SK-N-SH treated with all-trans-retinoic acid at 6 μM for 48 hours (cell line): Measurements from ENCODE around the gene CCNE1.

Experiments
- ATAC-seq: fragments of 200-7000 bp; cut with Tn5 transposase; 3 replicates; pipeline ENCODE4 v1.9.1; 2020; ENCODE audit warnings: mild to moderate bottlenecking, moderate library complexity
- ARNTL ChIP-seq: fragments of 450-650 bp; formaldehyde crosslinking; IDR thresholded peaks from 2 replicates; pipeline ENCODE4 v1.5.0; 2020; ENCODE audit warnings: low read depth, mild to moderate bottlenecking, moderate library complexity, borderline replicate concordance
- BACH2 ChIP-seq: fragments of 250-450 bp; sonication (Bioruptor Pico); IDR thresholded peaks from 2 replicates; pipeline ENCODE4 v1.9.0; 2021; ENCODE audit warnings: mild to moderate bottlenecking, borderline replicate concordance
- CREB5 ChIP-seq: fragments of 250-450 bp; sonication (Bioruptor Pico); IDR thresholded peaks from 2 replicates; pipeline ENCODE4 v1.5.1; 2020; ENCODE audit warnings: low read depth, mild to moderate bottlenecking, moderate library complexity
- CSDC2 ChIP-seq: fragments of 250-450 bp; sonication (Bioruptor Pico); IDR thresholded peaks from 2 replicates; pipeline ENCODE4 v1.5.0; 2020; ENCODE audit warnings: mild to moderate bottlenecking, moderate library complexity
- ESRRG ChIP-seq: fragments of 250-450 bp; sonication (Bioruptor Pico); IDR thresholded peaks from 2 replicates; pipeline ENCODE4 v1.6.1; 2021; ENCODE audit warnings: mild to moderate bottlenecking
- GLIS3 ChIP-seq: fragments of 250-450 bp; sonication (Bioruptor Pico); IDR thresholded peaks from 2 replicates; pipeline ENCODE4 v1.5.0; 2020; ENCODE audit warnings: mild to moderate bottlenecking, moderate library complexity
- ISL1 ChIP-seq: fragments of 250-450 bp; sonication (Bioruptor Pico); IDR thresholded peaks from 2 replicates; pipeline ENCODE4 v2.1.2; 2022; ENCODE audit warnings: mild to moderate bottlenecking, moderate library complexity
- OSR1 ChIP-seq: fragments of 250-450 bp; sonication (Bioruptor Pico); IDR thresholded peaks from 2 replicates; pipeline ENCODE4 v1.8.0; 2022; ENCODE audit warnings: moderate library complexity, mild to moderate bottlenecking, inconsistent platforms
- POU6F1 ChIP-seq: fragments of 250-450 bp; sonication (Bioruptor Pico); IDR thresholded peaks from 2 replicates; pipeline ENCODE4 v1.8.0; 2021; ENCODE audit warnings: low read depth, mild to moderate bottlenecking, moderate library complexity, borderline replicate concordance
- PPARA ChIP-seq: fragments of 250-450 bp; sonication (Bioruptor Pico); IDR thresholded peaks from 2 replicates; pipeline ENCODE4 v1.5.0; 2020; ENCODE audit warnings: mild to moderate bottlenecking, borderline replicate concordance
- RARB ChIP-seq: fragments of 250-450 bp; sonication (Bioruptor Pico); IDR thresholded peaks from 2 replicates; pipeline ENCODE4 v1.8.0; 2021; ENCODE audit warnings: mild to moderate bottlenecking, moderate library complexity
- SNAI2 ChIP-seq: fragments of 250-450 bp; sonication (Bioruptor Pico); IDR thresholded peaks from 2 replicates; pipeline ENCODE4 v1.5.0; 2020; ENCODE audit warnings: mild to moderate bottlenecking, moderate library complexity
- TCF4 ChIP-seq: fragments of 250-450 bp; sonication (Bioruptor Pico); IDR thresholded peaks from 2 replicates; pipeline ENCODE4 v1.8.0; 2021; ENCODE audit warnings: mild to moderate bottlenecking, moderate library complexity, borderline replicate concordance
- TOX ChIP-seq: fragments of 250-450 bp; sonication (Bioruptor Pico); IDR thresholded peaks from 2 replicates; pipeline ENCODE4 v1.8.0; 2021; ENCODE audit warnings: mild to moderate bottlenecking, moderate library complexity, borderline replicate concordance
- ZC3H10 ChIP-seq: fragments of 250-450 bp; sonication (Bioruptor Pico); IDR thresholded peaks from 2 replicates; pipeline ENCODE4 v1.5.1; 2021; ENCODE audit warnings: mild to moderate bottlenecking, moderate library complexity
- ZFP3 ChIP-seq: fragments of 250-450 bp; sonication (Bioruptor Pico); IDR thresholded peaks from 2 replicates; pipeline ENCODE4 v1.5.0; 2020; ENCODE audit warnings: mild to moderate bottlenecking, moderate library complexity
- ZFP30 ChIP-seq: fragments of 450-650 bp; formaldehyde crosslinking; IDR thresholded peaks from 2 replicates; pipeline ENCODE4 v1.5.0; 2022; ENCODE audit warnings: mild to moderate bottlenecking, moderate library complexity
- ZNF565 ChIP-seq: fragments of 450-650 bp; formaldehyde crosslinking; conservative IDR thresholded peaks from 2 replicates; pipeline ENCODE4 v1.5.0; 2020; ENCODE audit warnings: low read depth, mild to moderate bottlenecking, moderate library complexity
- ZNF8 ChIP-seq: fragments of 450-650 bp; formaldehyde crosslinking; IDR thresholded peaks from 2 replicates; pipeline ENCODE4 v1.5.0; 2020; ENCODE audit warnings: mild to moderate bottlenecking, moderate library complexity
- TF ChIP-seq, protein P1 (sequence below): fragments of 250-450 bp; sonication (Bioruptor Pico); IDR thresholded peaks from 2 replicates; pipeline ENCODE4 v1.5.0; 2020; ENCODE audit warnings: mild to moderate bottlenecking, moderate library complexity
- TF ChIP-seq, protein P2 (sequence below): fragments of 250-450 bp; sonication (Bioruptor Pico); IDR thresholded peaks from 2 replicates; pipeline ENCODE4 v1.5.1; 2021; ENCODE audit warnings: mild to moderate bottlenecking, moderate library complexity

The CCNE1 gene

DNA sequence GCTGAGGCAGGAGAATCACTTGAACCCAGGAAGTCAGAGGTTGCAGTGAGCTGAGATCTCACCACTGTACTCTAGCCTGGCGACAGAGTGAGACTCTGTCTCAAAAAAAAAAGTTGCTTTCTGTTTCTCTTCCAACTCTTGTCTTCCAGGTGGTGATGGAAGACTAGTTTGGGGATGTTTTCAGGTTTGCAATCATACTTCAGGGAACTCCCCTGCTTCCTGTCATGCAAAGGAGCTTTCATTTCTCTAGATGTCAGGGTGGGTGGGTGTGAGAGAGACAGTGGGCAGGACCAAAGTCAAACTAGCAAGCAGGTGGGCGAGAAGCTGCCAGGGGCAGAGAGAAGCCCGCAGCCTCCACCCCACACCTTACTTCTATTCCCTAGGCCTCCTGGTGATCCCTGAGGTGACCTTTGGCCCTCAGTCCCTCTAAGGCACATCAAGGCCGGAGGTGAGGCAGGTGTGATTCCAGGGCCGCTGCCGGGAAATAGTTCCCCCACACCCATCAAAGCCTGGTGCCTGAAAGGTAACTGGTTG, 25.7 kb downstream of the CCNE1 start:
- no peak for TF ChIP-seq ARNTL (CRISPR knock-in tag)
- TF ChIP-seq TOX (CRISPR knock-in tag), result no peak
- no peak for TF ChIP-seq ZFP3 (CRISPR knock-in tag)
- TF ChIP-seq, protein P1, sequence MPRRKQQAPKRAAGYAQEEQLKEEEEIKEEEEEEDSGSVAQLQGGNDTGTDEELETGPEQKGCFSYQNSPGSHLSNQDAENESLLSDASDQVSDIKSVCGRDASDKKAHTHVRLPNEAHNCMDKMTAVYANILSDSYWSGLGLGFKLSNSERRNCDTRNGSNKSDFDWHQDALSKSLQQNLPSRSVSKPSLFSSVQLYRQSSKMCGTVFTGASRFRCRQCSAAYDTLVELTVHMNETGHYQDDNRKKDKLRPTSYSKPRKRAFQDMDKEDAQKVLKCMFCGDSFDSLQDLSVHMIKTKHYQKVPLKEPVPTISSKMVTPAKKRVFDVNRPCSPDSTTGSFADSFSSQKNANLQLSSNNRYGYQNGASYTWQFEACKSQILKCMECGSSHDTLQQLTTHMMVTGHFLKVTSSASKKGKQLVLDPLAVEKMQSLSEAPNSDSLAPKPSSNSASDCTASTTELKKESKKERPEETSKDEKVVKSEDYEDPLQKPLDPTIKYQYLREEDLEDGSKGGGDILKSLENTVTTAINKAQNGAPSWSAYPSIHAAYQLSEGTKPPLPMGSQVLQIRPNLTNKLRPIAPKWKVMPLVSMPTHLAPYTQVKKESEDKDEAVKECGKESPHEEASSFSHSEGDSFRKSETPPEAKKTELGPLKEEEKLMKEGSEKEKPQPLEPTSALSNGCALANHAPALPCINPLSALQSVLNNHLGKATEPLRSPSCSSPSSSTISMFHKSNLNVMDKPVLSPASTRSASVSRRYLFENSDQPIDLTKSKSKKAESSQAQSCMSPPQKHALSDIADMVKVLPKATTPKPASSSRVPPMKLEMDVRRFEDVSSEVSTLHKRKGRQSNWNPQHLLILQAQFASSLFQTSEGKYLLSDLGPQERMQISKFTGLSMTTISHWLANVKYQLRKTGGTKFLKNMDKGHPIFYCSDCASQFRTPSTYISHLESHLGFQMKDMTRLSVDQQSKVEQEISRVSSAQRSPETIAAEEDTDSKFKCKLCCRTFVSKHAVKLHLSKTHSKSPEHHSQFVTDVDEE (CRISPR knock-in tag), result no peak
- TF ChIP-seq OSR1 (CRISPR knock-in tag), result no peak
- TF ChIP-seq CSDC2 (CRISPR knock-in tag), result no peak
- TF ChIP-seq BACH2 (CRISPR knock-in tag), result no peak
- TF ChIP-seq TCF4 (CRISPR knock-in tag), result no peak
- TF ChIP-seq PPARA (CRISPR knock-in tag), result no peak
- no peak for TF ChIP-seq ZNF565 (CRISPR knock-in tag)
- TF ChIP-seq, protein P2, sequence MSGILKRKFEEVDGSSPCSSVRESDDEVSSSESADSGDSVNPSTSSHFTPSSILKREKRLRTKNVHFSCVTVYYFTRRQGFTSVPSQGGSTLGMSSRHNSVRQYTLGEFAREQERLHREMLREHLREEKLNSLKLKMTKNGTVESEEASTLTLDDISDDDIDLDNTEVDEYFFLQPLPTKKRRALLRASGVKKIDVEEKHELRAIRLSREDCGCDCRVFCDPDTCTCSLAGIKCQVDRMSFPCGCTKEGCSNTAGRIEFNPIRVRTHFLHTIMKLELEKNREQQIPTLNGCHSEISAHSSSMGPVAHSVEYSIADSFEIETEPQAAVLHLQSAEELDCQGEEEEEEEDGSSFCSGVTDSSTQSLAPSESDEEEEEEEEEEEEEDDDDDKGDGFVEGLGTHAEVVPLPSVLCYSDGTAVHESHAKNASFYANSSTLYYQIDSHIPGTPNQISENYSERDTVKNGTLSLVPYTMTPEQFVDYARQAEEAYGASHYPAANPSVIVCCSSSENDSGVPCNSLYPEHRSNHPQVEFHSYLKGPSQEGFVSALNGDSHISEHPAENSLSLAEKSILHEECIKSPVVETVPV, result no peak
- TF ChIP-seq ZFP30, result no peak
- no peak for TF ChIP-seq RARB (CRISPR knock-in tag)
- no peak for ATAC-seq

- TF ChIP-seq ESRRG (no peak), RARB (CRISPR knock-in tag) (no peak), TOX (CRISPR knock-in tag) (no peak), OSR1 (CRISPR knock-in tag) (no peak), POU6F1 (CRISPR knock-in tag) (no peak), BACH2 (CRISPR knock-in tag) (no peak), GLIS3 (no peak), ZFP3 (CRISPR knock-in tag) (no peak), ZNF8 (no peak)
- TF ChIP-seq, all 23 proteins: peak for 0
- ATAC-seq, result no peak
These were observed 26.2 kb downstream of the CCNE1 start for GRCh38 chr19:29837996-29838395.

DNA sequence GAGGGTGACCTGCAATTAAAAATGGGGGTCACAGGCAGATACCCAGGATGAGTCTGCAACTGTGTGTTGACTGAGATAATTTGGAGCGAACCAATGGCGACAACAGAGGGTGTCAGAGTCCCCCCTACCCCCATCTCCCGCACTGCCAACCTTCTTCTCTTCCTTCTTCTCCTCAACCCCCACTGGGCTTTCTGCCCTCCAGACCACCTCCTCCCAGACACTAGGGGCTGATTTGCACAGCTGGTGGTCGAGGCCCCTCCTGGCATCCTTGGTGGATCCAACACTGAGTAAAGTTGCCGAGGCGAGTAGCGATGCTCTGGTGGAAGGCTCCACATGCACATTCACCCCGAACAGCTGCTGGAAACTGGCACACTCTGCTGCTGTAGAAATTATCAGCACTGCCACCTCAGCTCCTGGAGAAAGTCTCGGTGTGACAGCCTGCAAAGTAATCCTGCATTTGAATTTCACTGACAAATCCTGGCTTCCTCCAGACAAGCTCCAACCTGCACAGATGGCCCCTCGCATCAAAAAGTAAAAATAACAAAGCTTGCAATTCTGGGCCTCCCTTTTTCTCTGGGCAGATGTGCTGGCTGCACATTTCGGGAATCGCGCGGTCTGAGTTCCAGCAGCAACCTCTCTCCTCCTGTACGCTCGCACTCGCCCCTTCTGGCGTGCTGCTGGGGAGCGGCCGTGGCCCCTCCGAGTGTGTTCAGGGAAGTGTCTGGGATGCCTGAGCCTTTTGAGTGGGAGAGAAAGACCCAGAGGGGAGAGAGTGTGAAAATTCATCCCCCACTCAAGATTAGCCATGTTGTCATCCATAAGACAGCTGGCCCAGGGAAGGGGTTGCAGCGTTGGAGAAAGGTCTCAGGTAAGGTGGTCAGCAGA, 28.5 kb downstream of the CCNE1 start:
- ATAC-seq, result no peak
- TF ChIP-seq ARNTL (CRISPR knock-in tag) (no peak), TOX (CRISPR knock-in tag) (no peak)
- TF ChIP-seq, all 23 proteins: peak for 0

DNA sequence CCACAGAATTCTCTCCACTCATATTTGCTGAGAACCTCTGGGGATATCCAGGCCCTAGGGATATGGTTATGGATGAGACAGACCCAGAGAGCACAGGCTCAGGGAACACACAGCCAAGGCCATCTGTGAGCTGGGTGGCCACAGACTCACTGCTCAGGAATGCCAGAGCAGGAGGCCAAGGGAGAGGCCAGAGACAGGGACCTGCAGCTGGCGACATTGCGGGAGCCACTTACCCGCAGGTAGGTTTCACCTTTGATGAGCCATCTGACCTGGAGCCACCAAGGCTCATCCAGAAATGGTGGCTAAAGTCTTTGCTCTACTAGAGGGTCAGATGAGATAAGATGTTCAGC, 29.4 kb downstream of the CCNE1 start:
- no peak for ATAC-seq
- TF ChIP-seq ZFP3 (CRISPR knock-in tag), result no peak
- no peak for TF ChIP-seq ESRRG
- TF ChIP-seq ZNF8, result no peak
- TF ChIP-seq ZFP30, result no peak
- TF ChIP-seq OSR1 (CRISPR knock-in tag), result no peak

- peak; percentile 7; the same call in 1 of the 3 replicates for ATAC-seq
- no peak for TF ChIP-seq CSDC2 (CRISPR knock-in tag)
- TF ChIP-seq, protein P2, result no peak
- no peak for TF ChIP-seq ZFP30
- TF ChIP-seq SNAI2 (CRISPR knock-in tag), result no peak
- TF ChIP-seq ISL1 (CRISPR knock-in tag), result no peak
- no peak for TF ChIP-seq ZC3H10 (CRISPR knock-in tag)
- TF ChIP-seq CREB5 (CRISPR knock-in tag), result no peak
- no peak for TF ChIP-seq TCF4 (CRISPR knock-in tag)
- TF ChIP-seq ZNF565 (CRISPR knock-in tag), result no peak
- TF ChIP-seq PPARA (CRISPR knock-in tag), result no peak
These were observed 30.0 kb downstream of the CCNE1 start for GRCh38 chr19:29841559-29842367.
